K562 (cell line): ENCODE results near the gene OCA2. TPM values are rescaled to one million over a fixed set of nuclear protein-coding genes. Genes with fewer than 3 reads are reported as not detected.

Experiments
- ATAC-seq: fragments of 200-7000 bp; cut with Tn5 transposase; 3 replicates; pipeline ENCODE4 v1.9.1; 2020; ENCODE audit warnings: moderate library complexity
- BruUV-seq: library from RNA; stranded (reverse); fragments of 400-500 nt; replicated peaks from 2 replicates; lab custom pipeline; 2021; lab: Mats Ljungman, UMichigan
- CTCF ChIA-PET: fragments of 300-600 bp; formaldehyde crosslinking; extraction: SDS; loops from one replicate; lab custom pipeline; 2021; ENCODE audit warnings: low intra/inter-chr PET ratio; lab: Yijun Ruan, JAX
- POLR2A ChIA-PET: fragments of 300-600, 350-650 bp; sonication (Branson Sonifier 250); formaldehyde crosslinking; extraction: SDS; loops from one replicate; lab custom pipeline; 2021; ENCODE audit warnings: antibody characterized with exemption, inconsistent platforms; lab: Yijun Ruan, JAX
- DNase-seq, 4 experiments: peaks; one replicate each; pipeline versions ENCODE4 v3.0.0 to v3.0.0-alpha.2; 2011 to 2018; ENCODE audit warnings: low spot score in 3 of 4, mixed read lengths in 3 of 4; ENCODE audit errors: extremely low read depth in 1 of 4
- FAIRE-seq: peaks from 2 replicates; lab custom pipeline; 2011; peaks lifted over from hg19 to GRCh38; lab: Jason Lieb, UNC
- H2AFZ ChIP-seq: 2 replicates; pipeline ENCODE4 v1.6.0; 2011; ENCODE audit warnings: low read depth, low read length, control low read depth, inconsistent platforms
- H3K27ac ChIP-seq: fragments of 200-600 bp; 3 replicates; pipeline ENCODE4 v1.8.0; 2011; ENCODE audit warnings: low read depth, mild to moderate bottlenecking, control low read depth, inconsistent platforms, low read length, moderate library complexity, mixed read lengths; ENCODE audit errors: extremely low read depth
- H3K27me3 ChIP-seq, 2 experiments: fragments of 300-600 bp in 1 of 2; 2 replicates in 1 of 2; 3 replicates in 1 of 2; pipeline versions ENCODE4 v1.6.0 to v1.8.0; 2011; ENCODE audit warnings: inconsistent platforms in 2 of 2, low read length in 2 of 2, mild to moderate bottlenecking in 1 of 2, mixed read lengths in 1 of 2, moderate library complexity in 1 of 2; ENCODE audit not compliant: control insufficient read depth in 2 of 2, insufficient read depth in 2 of 2
- H3K36me3 ChIP-seq: fragments of 300-600 bp; 3 replicates; pipeline ENCODE4 v1.8.0; 2011; ENCODE audit warnings: mild to moderate bottlenecking, low read length, inconsistent platforms; ENCODE audit not compliant: control insufficient read depth, insufficient read depth
- H3K4me1 ChIP-seq, 2 experiments: fragments of 200-600 bp in 1 of 2; replicated peaks in 1 of 2; 2 replicates in 1 of 2; 3 replicates in 1 of 2; pipeline versions ENCODE4 v1.5.1 to v1.8.0; 2011; ENCODE audit warnings: inconsistent platforms in 2 of 2, low read length in 2 of 2, mild to moderate bottlenecking in 1 of 2, mixed read lengths in 1 of 2, moderate library complexity in 1 of 2; ENCODE audit not compliant: control insufficient read depth in 2 of 2, insufficient read depth in 2 of 2
- H3K4me2 ChIP-seq: 2 replicates; pipeline ENCODE4 v1.6.1; 2011; ENCODE audit warnings: low read length, control low read depth, inconsistent platforms, mixed read lengths; ENCODE audit not compliant: insufficient read depth
- H3K4me3 ChIP-seq: fragments of 200-600 bp; sonication (generic), shearing (Covaris generic); 2 replicates; pipeline ENCODE4 v1.5.1; 2016; ENCODE audit warnings: control low read depth, inconsistent platforms
- H3K79me2 ChIP-seq: fragments of 200-600 bp; 3 replicates; pipeline ENCODE4 v1.8.0; 2011; ENCODE audit warnings: low read length, inconsistent platforms; ENCODE audit not compliant: control insufficient read depth, insufficient read depth
- H3K9ac ChIP-seq, 2 experiments: 2 replicates each; pipeline versions ENCODE4 v1.6.0 to v1.6.1; 2011; ENCODE audit warnings: low read depth in 2 of 2, low read length in 2 of 2, control low read depth in 1 of 2, inconsistent platforms in 1 of 2, mild to moderate bottlenecking in 1 of 2, mixed read lengths in 1 of 2; ENCODE audit not compliant: insufficient read depth in 1 of 2
- H3K9me1 ChIP-seq: one replicate; pipeline ENCODE4 v1.6.0; 2011; ENCODE audit warnings: inconsistent platforms, mild to moderate bottlenecking, low read length, moderate library complexity; ENCODE audit not compliant: control insufficient read depth, insufficient read depth
- H3K9me3 ChIP-seq: replicated peaks from 2 replicates; pipeline ENCODE4 v1.5.1; 2011; ENCODE audit warnings: low read depth, low read length, inconsistent platforms; ENCODE audit not compliant: control insufficient read depth, insufficient read depth
- H4K20me1 ChIP-seq: replicated peaks from 2 replicates; pipeline ENCODE4 v1.6.1; 2011; ENCODE audit warnings: low read length, inconsistent platforms, mixed read lengths; ENCODE audit not compliant: control insufficient read depth, insufficient read depth
- BCL6 ChIP-seq: fragments of 250-450 bp; sonication (Bioruptor Pico); IDR thresholded peaks from 2 replicates; pipeline ENCODE4 v1.4.0; 2020
- CHAMP1 ChIP-seq: fragments of 450-650 bp; IDR thresholded peaks from 2 replicates; pipeline ENCODE4 v1.6.1; 2016; ENCODE audit warnings: mild to moderate bottlenecking
- CXXC5 ChIP-seq: fragments of 250-450 bp; sonication (Bioruptor Pico); IDR thresholded peaks from 2 replicates; pipeline ENCODE4 v1.8.0; 2022; ENCODE audit warnings: inconsistent platforms, mild to moderate bottlenecking, moderate library complexity
- ESRRA ChIP-seq: fragments of 450-650 bp; IDR thresholded peaks from 2 replicates; pipeline ENCODE4 v1.6.1; 2014; ENCODE audit warnings: low read depth, mild to moderate bottlenecking, moderate library complexity, borderline replicate concordance
- EZH2 ChIP-seq: IDR thresholded peaks from 2 replicates; pipeline ENCODE4 v1.6.1; 2012; ENCODE audit warnings: low read depth, mild to moderate bottlenecking, inconsistent platforms, low read length, borderline replicate concordance
- FOS ChIP-seq: IDR thresholded peaks from 3 replicates; pipeline ENCODE4 v1.6.1; 2011; ENCODE audit not compliant: insufficient read length; ENCODE audit errors: extremely low read depth
- GATAD2A ChIP-seq: fragments of 450-650 bp; IDR thresholded peaks from 2 replicates; pipeline ENCODE4 v1.6.1; 2017
- HDAC2 ChIP-seq: fragments of 450-650 bp; IDR thresholded peaks from 2 replicates; pipeline ENCODE4 v1.6.1; 2016; ENCODE audit warnings: mild to moderate bottlenecking
- NR0B1 ChIP-seq: fragments of 450-650 bp; IDR thresholded peaks from one replicate; pipeline ENCODE4 v1.6.1; 2018; ENCODE audit warnings: mild to moderate bottlenecking, moderate library complexity; ENCODE audit not compliant: partially characterized antibody
- SNAPC5 ChIP-seq: fragments of 250-450 bp; sonication (Bioruptor Pico); IDR thresholded peaks from 2 replicates; pipeline ENCODE4 v1.8.0; 2021; ENCODE audit warnings: moderate library complexity, mild to moderate bottlenecking, inconsistent platforms
- ZNF217 ChIP-seq: sonication (generic); formaldehyde crosslinking; IDR thresholded peaks from 2 replicates; pipeline ENCODE4 v1.8.0; 2022; ENCODE audit warnings: mild to moderate bottlenecking, missing genetic modification reagents
- WGBS: fragments of 100-300 bp; shearing (Covaris generic); methylation state at CpG from one replicate; pipeline ENCODE4 v1.1.6; 2016; ENCODE audit warnings: low coverage, mixed read lengths; ENCODE audit not compliant: insufficient coverage; ENCODE audit errors: missing lambda C conversion rate; 5-methylcytosine and 5-hydroxymethylcytosine counted together
- in situ Hi-C: fragments of 300-500 bp; cut with MboI; formaldehyde crosslinking; loops from 4 replicates; pipeline ENCODE4 v1.15.0; 2018; ENCODE audit warnings: inconsistent platforms, mixed read lengths
- intact Hi-C: fragments of 100-400 bp; cut with micrococcal nuclease; formaldehyde crosslinking; loops from 2 replicates; pipeline ENCODE4 v1.14.2; 2022
- polyA plus RNA-seq, 8 experiments: library from polyadenylated mRNA; depleted of rRNA in 4 of 8; stranded (reverse) in 5 of 8; unstranded in 3 of 8; fragments of >200 nt; fragmentation: Nextera tagmentation in 2 of 8; fragmentation: Illumina TruSeq in 1 of 8; extraction: Ambion mirVana in 2 of 8; extraction: Trizol in 1 of 8; gene quantifications; 2 replicates each; pipeline versions ENCODE4 v1.2.1 to v1.2.3, GENCODE V29; 2011 to 2014; ENCODE audit warnings: inconsistent platforms in 1 of 8, missing spikeins in 1 of 8
- total RNA-seq, 7 experiments: library from RNA; depleted of rRNA in 6 of 7; stranded (reverse); fragments of >200 nt in 6 of 7; fragmentation: Illumina TruSeq in 2 of 7; extraction: Trizol in 2 of 7; gene quantifications; 2 replicates each; pipeline versions ENCODE4 v1.2.1 to v1.2.3, GENCODE V29; 2011 to 2021; ENCODE audit warnings: low replicate concordance in 1 of 7

Gene OCA2
- total and polyA plus RNA-seq, 9 of the 15 experiments (the other 6 are each of a cell fraction or from before 2014, with no cell fraction given) = 0.07 to 0.59 (median 0.17) TPM; not detected in 1

DNA sequence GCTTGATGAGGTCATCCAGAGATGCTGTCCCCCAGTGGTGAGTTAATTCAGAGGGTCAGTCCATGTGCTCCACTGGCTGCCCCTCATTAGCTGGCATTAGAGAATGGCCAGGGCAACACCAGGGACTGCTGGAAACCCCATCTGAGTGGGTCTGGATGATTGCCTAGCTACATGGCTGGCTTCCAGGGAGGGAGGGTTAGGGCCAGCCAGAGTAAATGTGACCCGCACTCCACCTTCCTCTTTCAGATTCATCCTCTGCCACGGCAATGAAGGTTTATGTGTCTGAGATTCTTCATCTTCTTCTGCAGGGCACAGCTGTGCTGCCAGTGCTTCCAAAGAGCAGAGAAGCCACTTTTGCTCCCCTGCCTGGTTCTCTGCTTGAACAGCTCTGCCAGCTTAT, 391.9 kb downstream of the OCA2 start (continued):
- TF ChIP-seq NR0B1 (no peak), CHAMP1 (no peak), HDAC2 (no peak), ESRRA (no peak)

DNA sequence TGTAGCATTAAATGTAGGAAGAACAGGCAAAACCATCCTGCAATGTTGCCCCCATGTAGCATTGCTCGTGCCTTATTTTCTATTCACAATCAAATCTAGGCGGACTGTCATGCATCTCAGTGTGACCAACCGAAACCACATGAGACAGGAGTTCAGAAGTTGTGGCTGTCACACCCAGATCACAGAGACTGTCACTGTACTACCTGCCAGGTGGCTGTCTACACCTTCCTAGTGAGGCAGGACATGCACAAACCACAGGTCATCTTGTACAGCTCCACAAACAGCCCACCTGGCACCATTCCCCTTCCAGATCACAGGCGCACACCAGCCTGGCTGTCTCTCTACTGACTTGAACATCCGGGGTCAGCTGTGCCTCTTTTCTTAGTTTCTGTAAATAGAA, 392.8 kb downstream of the OCA2 start:
- Histone ChIP-seq H3K27me3 (peaks cover 0 to 14% of the 10 kb centered on the region in 2 experiments; a peak in 4 of 5 replicates), H3K4me2 (no peak overlapping the region), H3K9me1 (no peaks in the 10 kb centered on the region), H3K36me3 (no peaks in the 10 kb centered on the region), H2AFZ (no peak overlapping the region), H3K79me2 (no peaks in the 10 kb centered on the region), H3K9me3 (no peaks in the 10 kb centered on the region), H3K9ac (no peak overlapping the region), H3K4me1 (no peaks in the 10 kb centered on the region; a peak in 1 of 5 replicates), H4K20me1 (no peaks in the 10 kb centered on the region), H3K27ac (no peak overlapping the region), H3K4me3 (no peak overlapping the region)
- 3% methylated on average over 5 of the region's 5 CpGs for WGBS
- in situ Hi-C loops (no loop called here), intact Hi-C loops (no loop called here)
- FAIRE-seq (no peak), ATAC-seq (no peak), DNase-seq (no peak)
- POLR2A ChIA-PET = no interaction called here
- no TSS peak for BruUV-seq
- CTCF ChIA-PET = no interaction called here
- TF ChIP-seq EZH2 = no peak
- no peak for TF ChIP-seq BCL6 (CRISPR knock-in tag)
- no peak for TF ChIP-seq CXXC5
- TF ChIP-seq ZNF217 (CRISPR knock-in tag) = no peak
- TF ChIP-seq FOS = no peak
- no peak for TF ChIP-seq GATAD2A
- no peak for TF ChIP-seq SNAPC5 (CRISPR knock-in tag)
